MCF 10A (cell line): ENCODE measurements around the gene FAM156B. TPM values are rescaled to one million over a fixed set of nuclear protein-coding genes. Genes with fewer than 3 reads are reported as not detected.
"Not testable (repeated sequence)": the region's sequence is repeated elsewhere in the genome, so short reads cannot be mapped to it uniquely, and the experiment has no call there.

Experiments
- BruUV-seq: library from RNA; stranded (reverse); fragments of 400-500 nt; replicated peaks from 2 replicates; lab custom pipeline; 2021; lab: Mats Ljungman, UMichigan
- CTCF ChIA-PET: fragments of 300-600 bp; sonication (Branson Sonifier 250); formaldehyde crosslinking; extraction: SDS; loops from one replicate; lab custom pipeline; 2021; ENCODE audit warnings: antibody characterized with exemption, inconsistent platforms; lab: Yijun Ruan, JAX
- POLR2A ChIA-PET: fragments of 300-600, 350-650 bp; sonication (Branson Sonifier 250); formaldehyde crosslinking; extraction: SDS; loops from one replicate; lab custom pipeline; 2020; ENCODE audit warnings: antibody characterized with exemption, inconsistent platforms; lab: Yijun Ruan, JAX
- DNase-seq: peaks from one replicate; pipeline ENCODE4 v3.0.0-alpha.2; 2018; ENCODE audit not compliant: unreplicated experiment
- H3K27ac Mint-ChIP-seq: one replicate; pipeline ENCODE4 v1.8.0; 2022; ENCODE audit warnings: mild to moderate bottlenecking, low read depth, mixed read lengths; ENCODE audit not compliant: unreplicated experiment
- H3K27me3 Mint-ChIP-seq: one replicate; pipeline ENCODE4 v1.8.0; 2022; ENCODE audit warnings: mixed read lengths; ENCODE audit not compliant: insufficient read depth, unreplicated experiment
- H3K36me3 Mint-ChIP-seq: one replicate; pipeline ENCODE4 v1.8.0; 2022; ENCODE audit warnings: mild to moderate bottlenecking, moderate library complexity, mixed read lengths; ENCODE audit not compliant: insufficient read depth, unreplicated experiment
- H3K4me1 Mint-ChIP-seq: one replicate; pipeline ENCODE4 v1.8.0; 2022; ENCODE audit warnings: mixed read lengths; ENCODE audit not compliant: insufficient read depth, unreplicated experiment
- H3K4me3 Mint-ChIP-seq: one replicate; pipeline ENCODE4 v1.8.0; 2022; ENCODE audit warnings: mild to moderate bottlenecking, moderate library complexity, mixed read lengths; ENCODE audit not compliant: unreplicated experiment
- H3K9me3 Mint-ChIP-seq: one replicate; pipeline ENCODE4 v1.8.0; 2022; ENCODE audit warnings: mixed read lengths; ENCODE audit not compliant: unreplicated experiment
- intact Hi-C: fragments of 100-400 bp; cut with micrococcal nuclease; formaldehyde crosslinking; loops from 2 replicates; pipeline ENCODE4 v1.14.1; 2022
- total RNA-seq: library from RNA; stranded (reverse); gene quantifications from 2 replicates; pipeline ENCODE4 v1.2.3, GENCODE V29; 2022

Gene FAM156B
- total RNA-seq, 1 experiment from 2014 or later = 13.3 TPM

DNA sequence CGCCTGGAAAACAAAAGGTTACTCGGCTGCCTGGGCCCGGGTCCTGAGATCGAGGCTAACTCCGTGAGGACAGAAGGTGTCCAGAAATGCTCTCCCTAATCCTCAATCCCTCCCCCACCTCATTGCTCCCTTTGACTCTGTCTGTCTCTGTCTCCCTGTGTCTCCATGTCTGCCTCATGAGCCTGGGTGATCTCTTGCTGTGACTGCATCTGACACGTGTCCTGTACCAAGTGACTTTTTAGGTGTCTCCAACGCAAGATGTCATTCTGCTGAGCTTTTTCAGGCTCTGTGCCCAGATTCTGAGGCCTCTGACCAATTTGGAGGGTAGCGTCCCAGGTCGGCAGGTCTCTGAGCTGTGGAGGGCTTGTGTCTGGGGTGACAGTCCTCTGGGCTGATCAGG, 9.0 kb upstream of the FAM156B start:
- H3K9me3 Mint-ChIP-seq, intact Hi-C loops, H3K27me3 Mint-ChIP-seq, H3K27ac Mint-ChIP-seq, DNase-seq, CTCF ChIA-PET, H3K4me1 Mint-ChIP-seq, POLR2A ChIA-PET, BruUV-seq, H3K4me3 Mint-ChIP-seq, H3K36me3 Mint-ChIP-seq: not testable (repeated sequence)

DNA sequence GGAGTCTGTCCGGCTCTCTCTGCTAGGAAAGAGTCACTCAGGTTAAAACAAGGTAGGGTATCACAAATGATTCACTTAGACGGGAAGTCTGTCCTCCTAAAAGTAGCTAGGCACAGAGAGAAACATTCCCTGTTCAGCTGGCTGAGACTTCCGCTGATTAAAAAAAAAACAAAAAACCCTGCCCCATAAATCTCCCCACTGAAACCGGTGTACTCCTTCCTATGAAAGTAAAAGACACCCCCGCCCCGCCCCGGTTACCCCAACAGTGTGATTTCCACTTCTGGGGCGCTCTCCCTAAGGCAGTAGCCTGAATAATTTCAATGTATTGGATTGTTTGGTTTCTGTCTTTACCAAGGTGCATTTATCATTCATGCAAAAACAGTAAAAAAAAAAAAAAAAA, 692 bp upstream of the FAM156B start:
- H3K36me3 Mint-ChIP-seq, H3K4me3 Mint-ChIP-seq, DNase-seq, H3K4me1 Mint-ChIP-seq, H3K9me3 Mint-ChIP-seq, H3K27me3 Mint-ChIP-seq, intact Hi-C loops, H3K27ac Mint-ChIP-seq, POLR2A ChIA-PET, CTCF ChIA-PET: not testable (repeated sequence)
- TSS peak; percentile 84 for BruUV-seq

DNA sequence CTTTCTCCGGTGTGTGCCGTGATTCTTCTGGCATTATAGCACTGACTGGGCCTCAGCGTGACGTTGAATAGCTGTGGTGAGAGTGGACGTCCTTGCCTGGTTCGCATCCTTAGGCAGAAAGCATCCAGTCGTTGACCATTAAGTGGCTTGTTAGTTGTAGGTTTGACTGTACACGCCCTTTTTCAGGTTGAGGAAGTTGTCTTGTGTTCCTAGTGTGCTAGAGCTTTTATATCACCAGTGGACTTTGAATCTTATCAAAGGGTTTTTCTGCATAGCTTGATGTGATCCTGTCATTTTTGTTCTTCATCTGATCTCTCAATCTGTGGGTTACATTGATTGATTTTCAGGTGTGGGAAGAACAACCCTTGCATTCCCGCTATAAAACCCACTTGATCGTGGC, 8.4 kb downstream of the FAM156B start:
- H3K27me3 Mint-ChIP-seq, DNase-seq, H3K9me3 Mint-ChIP-seq, intact Hi-C loops, BruUV-seq, CTCF ChIA-PET, H3K36me3 Mint-ChIP-seq, H3K4me1 Mint-ChIP-seq, POLR2A ChIA-PET, H3K4me3 Mint-ChIP-seq, H3K27ac Mint-ChIP-seq: not testable (repeated sequence)

- POLR2A ChIA-PET, H3K9me3 Mint-ChIP-seq, CTCF ChIA-PET, H3K27me3 Mint-ChIP-seq, H3K36me3 Mint-ChIP-seq, H3K4me3 Mint-ChIP-seq, DNase-seq, intact Hi-C loops, H3K4me1 Mint-ChIP-seq, BruUV-seq, H3K27ac Mint-ChIP-seq: not testable (repeated sequence)
Measured at GRCh38 chrX:52906072-52906471, 8.9 kb downstream of the FAM156B start.

- H3K9me3 Mint-ChIP-seq, H3K27me3 Mint-ChIP-seq, H3K27ac Mint-ChIP-seq, H3K4me3 Mint-ChIP-seq, H3K4me1 Mint-ChIP-seq, H3K36me3 Mint-ChIP-seq, intact Hi-C loops, CTCF ChIA-PET, DNase-seq, BruUV-seq, POLR2A ChIA-PET: not testable (repeated sequence)
Measured at GRCh38 chrX:52907137-52907536, 10.0 kb downstream of the FAM156B start.

GRCh38 chrX:52907900-52908299, 10.8 kb downstream of the FAM156B start:
- H3K4me3 Mint-ChIP-seq, POLR2A ChIA-PET, H3K27ac Mint-ChIP-seq, H3K4me1 Mint-ChIP-seq, H3K9me3 Mint-ChIP-seq, H3K27me3 Mint-ChIP-seq, H3K36me3 Mint-ChIP-seq, intact Hi-C loops, DNase-seq, BruUV-seq, CTCF ChIA-PET: not testable (repeated sequence)

- H3K27me3 Mint-ChIP-seq, POLR2A ChIA-PET, H3K9me3 Mint-ChIP-seq, H3K4me1 Mint-ChIP-seq, DNase-seq, CTCF ChIA-PET, H3K4me3 Mint-ChIP-seq, intact Hi-C loops, H3K27ac Mint-ChIP-seq, H3K36me3 Mint-ChIP-seq, BruUV-seq: not testable (repeated sequence)
Measured at GRCh38 chrX:52909313-52909969, 12.3 kb downstream of the FAM156B start.

DNA sequence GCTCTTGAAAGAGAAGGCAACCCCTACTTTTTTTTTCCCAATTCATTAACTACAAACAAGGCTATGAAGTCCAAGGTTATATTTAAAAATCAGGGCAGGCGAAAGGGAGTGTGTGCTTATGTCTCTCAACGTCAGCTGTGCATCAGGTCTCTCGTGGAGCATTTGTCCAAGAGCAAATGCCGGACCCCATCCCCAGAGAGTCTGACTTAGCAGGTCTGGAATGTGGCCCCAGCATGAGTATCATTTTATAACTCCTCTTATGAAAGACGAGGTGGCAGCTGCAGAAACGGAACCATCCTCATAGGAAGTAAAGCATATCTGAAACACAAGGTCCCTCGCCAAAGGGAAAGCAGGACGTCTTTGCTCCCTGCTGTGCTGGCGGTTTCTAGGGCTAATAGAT, 16.6 kb downstream of the FAM156B start:
- intact Hi-C loops, CTCF ChIA-PET, H3K4me1 Mint-ChIP-seq, H3K4me3 Mint-ChIP-seq, H3K36me3 Mint-ChIP-seq, H3K27ac Mint-ChIP-seq, BruUV-seq, H3K9me3 Mint-ChIP-seq, H3K27me3 Mint-ChIP-seq, DNase-seq, POLR2A ChIA-PET: not testable (repeated sequence)

DNA sequence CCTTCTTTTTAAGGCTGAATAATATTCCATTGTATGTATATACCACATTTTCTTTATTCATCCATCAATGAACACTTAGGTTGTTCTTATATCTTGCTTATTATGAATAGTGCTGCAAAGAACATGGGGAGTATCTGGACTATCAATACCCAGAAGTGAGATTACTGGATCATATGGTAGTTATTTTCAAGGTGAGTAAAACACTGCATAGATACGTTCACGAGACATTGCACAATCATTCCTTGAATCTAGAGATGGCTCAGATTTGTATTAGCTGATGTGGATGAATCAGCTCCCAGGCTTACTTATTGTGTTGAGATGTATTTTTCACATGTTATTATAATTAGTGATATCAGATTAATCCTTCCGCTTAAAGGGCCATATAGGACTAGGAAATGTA, 17.6 kb downstream of the FAM156B start:
- H3K27me3 Mint-ChIP-seq, POLR2A ChIA-PET: not testable (repeated sequence)

More for the DNA sequence above, 17.6 kb downstream of the FAM156B start:
- BruUV-seq, H3K4me1 Mint-ChIP-seq, intact Hi-C loops, H3K9me3 Mint-ChIP-seq, H3K27ac Mint-ChIP-seq, DNase-seq, H3K4me3 Mint-ChIP-seq, CTCF ChIA-PET, H3K36me3 Mint-ChIP-seq: not testable (repeated sequence)
